GM12873 (cell line): ENCODE data around the gene FBXO22.
A peak's percentile ranks its signal among the peaks of the same experiment; 100 is the strongest.

Experiments
- TF ChIP-seq, protein P1 (sequence below): IDR thresholded peaks from 2 replicates; pipeline ENCODE4 v1.5.1; 2012; ENCODE audit warnings: low read depth, mild to moderate bottlenecking, moderate library complexity, low read length, control low read depth; ENCODE audit not compliant: insufficient read depth; ENCODE audit errors: missing control alignments

FBXO22 gene

DNA sequence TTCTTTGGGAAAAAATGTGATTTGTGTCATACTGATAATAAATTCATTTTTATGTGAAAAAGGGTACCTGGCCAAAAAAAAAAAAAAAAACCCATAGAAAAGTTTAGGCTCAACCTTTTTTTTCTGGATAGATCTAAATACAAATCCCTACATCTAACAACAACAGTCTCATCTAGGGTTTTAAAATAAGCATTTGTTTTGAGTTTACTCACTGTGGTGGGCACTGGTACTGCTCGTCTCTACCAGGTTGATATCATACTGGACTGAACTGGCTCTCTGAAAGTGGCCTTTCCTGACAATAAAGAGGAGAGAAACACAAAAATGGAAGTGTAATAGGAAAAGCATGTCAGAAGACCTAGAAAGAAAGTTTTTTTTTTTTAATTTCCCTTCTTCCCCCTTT, 52.0 kb downstream of the FBXO22 start:
- TF ChIP-seq, protein P1, sequence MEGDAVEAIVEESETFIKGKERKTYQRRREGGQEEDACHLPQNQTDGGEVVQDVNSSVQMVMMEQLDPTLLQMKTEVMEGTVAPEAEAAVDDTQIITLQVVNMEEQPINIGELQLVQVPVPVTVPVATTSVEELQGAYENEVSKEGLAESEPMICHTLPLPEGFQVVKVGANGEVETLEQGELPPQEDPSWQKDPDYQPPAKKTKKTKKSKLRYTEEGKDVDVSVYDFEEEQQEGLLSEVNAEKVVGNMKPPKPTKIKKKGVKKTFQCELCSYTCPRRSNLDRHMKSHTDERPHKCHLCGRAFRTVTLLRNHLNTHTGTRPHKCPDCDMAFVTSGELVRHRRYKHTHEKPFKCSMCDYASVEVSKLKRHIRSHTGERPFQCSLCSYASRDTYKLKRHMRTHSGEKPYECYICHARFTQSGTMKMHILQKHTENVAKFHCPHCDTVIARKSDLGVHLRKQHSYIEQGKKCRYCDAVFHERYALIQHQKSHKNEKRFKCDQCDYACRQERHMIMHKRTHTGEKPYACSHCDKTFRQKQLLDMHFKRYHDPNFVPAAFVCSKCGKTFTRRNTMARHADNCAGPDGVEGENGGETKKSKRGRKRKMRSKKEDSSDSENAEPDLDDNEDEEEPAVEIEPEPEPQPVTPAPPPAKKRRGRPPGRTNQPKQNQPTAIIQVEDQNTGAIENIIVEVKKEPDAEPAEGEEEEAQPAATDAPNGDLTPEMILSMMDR = peak; percentile 19

DNA sequence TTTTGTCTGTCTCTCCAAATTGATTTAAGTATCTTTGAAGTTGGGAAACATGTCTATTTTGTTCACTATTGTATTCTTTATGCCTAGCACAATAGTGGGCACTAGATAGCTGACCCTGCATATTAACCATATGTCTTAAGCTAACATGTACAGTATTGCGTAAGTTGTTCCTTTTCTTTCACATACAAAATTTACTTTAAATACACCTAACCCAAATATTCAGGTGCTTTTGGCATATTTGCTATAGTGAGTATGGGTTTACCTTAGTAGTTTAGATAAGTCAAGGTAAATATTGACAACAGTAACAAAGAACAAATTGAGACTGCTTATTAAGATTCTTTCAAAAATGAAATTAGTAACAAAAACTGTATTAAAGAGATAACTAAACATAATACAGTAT, 57.7 kb downstream of the FBXO22 start:
- TF ChIP-seq, protein P1 = no peak

DNA sequence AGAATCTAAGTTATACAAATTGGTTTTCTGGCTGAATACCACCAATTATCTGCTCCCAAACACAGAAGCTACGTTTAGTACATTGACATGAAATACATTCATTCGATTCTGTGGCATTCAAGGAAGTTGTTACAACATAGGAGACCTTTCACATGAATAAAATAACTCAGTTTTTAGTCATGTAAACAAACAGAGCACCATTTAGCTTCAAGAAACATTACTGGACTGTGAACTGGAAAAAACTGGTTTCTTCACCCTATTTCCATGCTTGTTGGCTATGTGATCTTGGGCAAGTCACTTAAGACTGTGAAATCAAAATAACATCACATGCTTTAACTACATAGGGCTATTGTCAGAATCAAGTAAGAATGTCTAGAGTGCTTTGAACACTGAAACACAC, 62.4 kb downstream of the FBXO22 start:
- TF ChIP-seq, protein P1 = no peak

DNA sequence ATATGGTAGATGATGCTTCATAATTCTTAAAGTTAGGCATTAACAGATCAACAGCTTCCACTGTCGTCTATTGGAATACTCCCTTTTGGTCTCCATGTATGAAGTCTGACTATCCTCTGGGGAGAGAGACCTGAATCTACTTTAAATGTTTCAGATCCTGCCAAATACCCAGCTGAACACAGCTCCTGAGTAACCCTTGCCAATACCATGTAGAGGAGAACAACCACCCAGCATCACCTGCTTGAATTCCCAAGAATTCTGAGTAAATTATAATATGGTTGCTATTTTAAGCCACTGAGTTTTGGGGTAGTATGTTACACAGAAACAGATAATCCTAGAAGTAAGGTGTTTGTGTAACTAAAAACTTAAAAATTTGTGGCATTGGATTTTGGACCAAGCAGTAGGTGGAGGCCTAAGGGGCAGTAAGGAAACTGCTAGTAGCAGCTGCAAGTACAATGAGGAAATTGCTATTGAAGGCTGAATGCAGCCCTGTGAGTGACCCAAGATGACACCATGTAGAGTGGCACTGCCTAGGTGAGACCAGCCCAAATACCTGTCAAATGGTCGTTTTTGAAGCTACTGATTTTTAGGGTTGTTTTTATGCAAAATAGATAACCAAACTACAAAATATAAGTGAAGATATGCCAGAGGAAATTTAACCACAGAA, 77.6 kb downstream of the FBXO22 start:
- TF ChIP-seq, protein P1 = no peak

DNA sequence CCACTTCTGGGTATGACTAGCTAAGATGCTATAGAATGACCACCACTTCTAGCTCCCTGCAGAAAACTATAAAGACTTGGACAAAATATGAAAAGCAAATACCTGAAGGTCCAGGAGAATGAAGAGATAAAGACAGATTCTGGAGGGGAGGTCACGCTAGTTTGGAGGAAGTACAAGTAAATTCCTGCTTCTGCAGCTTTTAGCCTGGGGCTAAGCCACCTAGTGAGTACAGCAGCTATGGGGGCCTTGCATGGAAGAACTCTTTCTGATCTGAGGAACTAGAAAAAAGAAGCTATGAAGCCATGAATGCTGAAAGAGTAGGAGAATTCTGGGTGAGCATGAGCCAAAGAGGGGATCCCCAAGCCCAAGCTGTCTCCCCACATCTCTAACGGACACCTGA, 78.8 kb downstream of the FBXO22 start:
- TF ChIP-seq, protein P1 = no peak

DNA sequence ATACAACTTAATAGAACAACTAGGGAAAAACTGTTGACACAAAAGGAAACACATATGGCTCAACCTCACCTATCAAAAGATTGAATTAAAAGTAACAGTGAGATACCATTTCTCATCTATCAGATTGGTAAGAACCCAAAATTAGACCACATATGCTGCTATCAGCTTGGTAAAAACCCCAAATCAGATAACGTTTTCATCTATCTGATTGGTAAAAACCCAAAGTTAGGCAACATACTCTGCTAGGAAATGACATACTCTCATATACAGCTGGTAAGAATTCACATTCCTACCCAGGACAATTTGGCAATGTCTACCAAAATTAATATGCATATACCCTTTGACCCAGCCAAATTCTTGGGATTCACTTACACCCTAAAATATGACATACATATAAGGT, 82.3 kb downstream of the FBXO22 start:
- TF ChIP-seq, protein P1 = no peak

DNA sequence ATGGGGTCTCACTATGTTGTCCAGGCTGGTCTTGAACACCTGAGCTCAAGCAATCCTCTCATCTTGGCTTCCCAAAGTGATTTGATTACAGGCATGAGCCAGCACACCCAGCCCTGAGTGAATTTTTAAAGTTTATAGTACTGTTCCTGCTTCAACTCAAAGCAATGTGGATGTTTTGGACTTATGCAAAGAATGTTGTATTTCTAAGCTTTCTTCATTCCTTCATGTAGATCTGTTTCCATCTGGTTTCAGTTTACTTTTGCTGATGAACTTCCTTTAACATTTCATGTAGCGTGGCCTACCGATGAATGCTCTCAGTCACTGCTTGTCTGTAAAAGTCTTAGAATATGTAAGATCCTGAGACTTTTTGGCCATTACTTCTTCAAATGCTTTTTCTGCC, 85.4 kb downstream of the FBXO22 start:
- TF ChIP-seq, protein P1 = no peak
